ENCODE results near the gene LRRFIP2. TPM values are rescaled to one million over a fixed set of nuclear protein-coding genes. Genes with fewer than 3 reads are reported as not detected.

The LRRFIP2 gene
- total and polyA plus RNA-seq, 12 donors: 34.2 to 161 (median 46.2) TPM

- H3K36me3 ChIP-seq (replicated peaks in 1 of 2): no peaks in the 10 kb centered on the region
- WGBS, 4 donors: 96 to 100% (median 97%) methylated on average over 1 of the region's 1 CpG
- no peak overlapping the region for H3K4me3 ChIP-seq
- no peak overlapping the region for H3K27ac ChIP-seq
- H3K4me1 ChIP-seq (replicated peaks in 1 of 2): peaks cover 16 to 35% of the 10 kb centered on the region in 2 donors
- TF ChIP-seq POLR2A (IDR thresholded peaks at IDR 0.05) (no peak), CTCF (IDR thresholded peaks at IDR 0.05) (no peak)
- DNase-seq: no peak
- intact Hi-C loops (cut with DNase I): no loop called here
- H3K9me3 ChIP-seq (replicated peaks in 1 of 3): no peaks in the 10 kb centered on the region
- H3K27me3 ChIP-seq: no peaks in the 10 kb centered on the region
Observed at GRCh38 chr3:37127340-37127739, 47.0 kb downstream of the LRRFIP2 start.

GRCh38 chr3:37126856-37127255, 47.5 kb downstream of the LRRFIP2 start:
- no peak for TF ChIP-seq CTCF (IDR thresholded peaks at IDR 0.05)
- no peak for TF ChIP-seq POLR2A (IDR thresholded peaks at IDR 0.05)
- Histone ChIP-seq H3K27ac (no peak overlapping the region), H3K36me3 (replicated peaks in 1 of 2) (no peaks in the 10 kb centered on the region), H3K27me3 (no peaks in the 10 kb centered on the region), H3K4me1 (replicated peaks in 1 of 2) (peaks cover 11 to 30% of the 10 kb centered on the region in 2 donors), H3K4me3 (no peak overlapping the region), H3K9me3 (replicated peaks in 1 of 3) (no peaks in the 10 kb centered on the region)
- DNase-seq: no peak
- intact Hi-C loops (cut with DNase I): no loop called here

GRCh38 chr3:37125195-37126073, 48.9 kb downstream of the LRRFIP2 start:
- H3K4me1 ChIP-seq (replicated peaks in 1 of 2): peaks cover 7 to 18% of the 10 kb centered on the region in 2 donors
- no peaks in the 10 kb centered on the region for H3K27me3 ChIP-seq
- no peak for DNase-seq
- no peaks in the 10 kb centered on the region for H3K36me3 ChIP-seq (replicated peaks in 1 of 2)
- TF ChIP-seq CTCF (IDR thresholded peaks at IDR 0.05) (no peak), POLR2A (IDR thresholded peaks at IDR 0.05) (no peak)
- WGBS, 4 donors: 74 to 90% (median 80%) methylated on average over 1 of the region's 1 CpG
- no peaks in the 10 kb centered on the region for H3K9me3 ChIP-seq (replicated peaks in 1 of 3)
- intact Hi-C loops (cut with DNase I): no loop called here
- H3K27ac ChIP-seq: no peak overlapping the region
- H3K4me3 ChIP-seq: no peak overlapping the region

- Histone ChIP-seq H3K4me1 (replicated peaks in 1 of 2) (peaks cover 7 to 18% of the 10 kb centered on the region in 2 donors), H3K27ac (no peak overlapping the region), H3K4me3 (no peak overlapping the region), H3K36me3 (replicated peaks in 1 of 2) (no peaks in the 10 kb centered on the region), H3K9me3 (replicated peaks in 1 of 3) (no peaks in the 10 kb centered on the region), H3K27me3 (no peaks in the 10 kb centered on the region)
- no peak for TF ChIP-seq CTCF (IDR thresholded peaks at IDR 0.05)
- TF ChIP-seq POLR2A (IDR thresholded peaks at IDR 0.05): no peak
- no peak for DNase-seq
- intact Hi-C loops (cut with DNase I): no loop called here
- WGBS, 4 donors: 16 to 35% (median 31%) methylated on average over 2 of the region's 2 CpGs
Observed at GRCh38 chr3:37124435-37124834, 49.9 kb downstream of the LRRFIP2 start.
